ENCODE measurements around the gene CACNA2D3. TPM values are rescaled to one million over a fixed set of nuclear protein-coding genes. Genes with fewer than 3 reads are reported as not detected.

CACNA2D3 gene
- polyA plus RNA-seq, 2 of the 4 experiments (the other 2 are of a cell fraction) = 0.04 to 0.05 TPM

GRCh38 chr3:54746722-54747121 is 624.4 kb downstream of the CACNA2D3 start:
- TF ChIP-seq ZSCAN20 (CRISPR knock-in tag; IDR thresholded peaks at IDR 0.05) (no peak), HMGXB4 (CRISPR knock-in tag; IDR thresholded peaks at IDR 0.05; ENCODE audit: borderline replicate concordance) (no peak), HES2 (IDR thresholded peaks at IDR 0.05) (no peak), HEYL (CRISPR knock-in tag; IDR thresholded peaks at IDR 0.05) (no peak), HOXB5 (CRISPR knock-in tag; IDR thresholded peaks at IDR 0.05) (no peak), NR3C1 (IDR thresholded peaks at IDR 0.05) (no peak), REST (IDR thresholded peaks at IDR 0.05) (no peak), ELK1 (IDR thresholded peaks at IDR 0.05; ENCODE audit: low read depth, low read length) (no peak), ZC3H11A (IDR thresholded peaks at IDR 0.05) (no peak), PBX3 (IDR thresholded peaks at IDR 0.05) (no peak), RFX5 (IDR thresholded peaks at IDR 0.05) (no peak), CEBPB (IDR thresholded peaks at IDR 0.05) (no peak), KDM1A (IDR thresholded peaks at IDR 0.05; ENCODE audit: low read depth) (no peak), POLR2AphosphoS2 (conservative IDR thresholded peaks at IDR 0.05; ENCODE audit: low read length) (no peak), BHLHE40 (IDR thresholded peaks at IDR 0.05; ENCODE audit: low read depth, low read length) (no peak), MYC (IDR thresholded peaks at IDR 0.05; ENCODE audit: borderline replicate concordance, low read length) (no peak), KDM5A (IDR thresholded peaks at IDR 0.05) (no peak), HOXB13 (CRISPR knock-in tag; IDR thresholded peaks at IDR 0.05; ENCODE audit: low read depth) (no peak)
- POLR2A ChIA-PET = no interaction called here

GRCh38 chr3:54755756-54756155 is 633.4 kb downstream of the CACNA2D3 start:
- ChIA-PET CTCF (no interaction called here), POLR2A (no interaction called here)
- H3K27ac ChIP-seq = no peak overlapping the region
- H3K4me3 ChIP-seq = no peak overlapping the region
- H3K4me2 ChIP-seq = no peak overlapping the region
- ATAC-seq (no peak), DNase-seq (ENCODE audit: low read depth in 1 of 2, low spot score in 1 of 2) (no peak), FAIRE-seq (no peak)
- H3K9me3 ChIP-seq = no peaks in the 10 kb centered on the region
- no peaks in the 10 kb centered on the region for H3K4me1 ChIP-seq
- no peak for TF ChIP-seq POLR2A (IDR thresholded peaks at IDR 0.05; ENCODE audit: low read length)
- TF ChIP-seq POLR2AphosphoS2 (conservative IDR thresholded peaks at IDR 0.05; ENCODE audit: low read length) = no peak
- no peak for TF ChIP-seq HDAC2 (IDR thresholded peaks at IDR 0.05)
- TF ChIP-seq JUNB (IDR thresholded peaks at IDR 0.05) = no peak
- no peak for TF ChIP-seq EHMT2 (IDR thresholded peaks at IDR 0.05; ENCODE audit: low read depth)
- no peak for TF ChIP-seq FOSL2 (IDR thresholded peaks at IDR 0.05)
- TF ChIP-seq FOSL2 (CRISPR knock-in tag; IDR thresholded peaks at IDR 0.05) = no peak
- no peak for TF ChIP-seq RNF2 (IDR thresholded peaks at IDR 0.05; ENCODE audit: borderline replicate concordance, low read depth)
- no peak for TF ChIP-seq PBX3 (IDR thresholded peaks at IDR 0.05)
- no peak for TF ChIP-seq CTCF (IDR thresholded peaks at IDR 0.05)
- no peak for TF ChIP-seq NFE2L2 (conservative IDR thresholded peaks at IDR 0.05; ENCODE audit: low read length)
- TF ChIP-seq SREBF2 (IDR thresholded peaks at IDR 0.05) = no peak
- TF ChIP-seq FOXS1 (CRISPR knock-in tag; IDR thresholded peaks at IDR 0.05) = no peak
- TF ChIP-seq RARB (CRISPR knock-in tag; IDR thresholded peaks at IDR 0.05) = no peak

More at GRCh38 chr3:54746722-54747121, 624.4 kb downstream of the CACNA2D3 start:
- Histone ChIP-seq H3K9me3 (no peaks in the 10 kb centered on the region), H3K4me2 (no peak overlapping the region), H3K27ac (no peak overlapping the region), H3K4me3 (no peak overlapping the region), H3K4me1 (no peaks in the 10 kb centered on the region)
- 7% methylated on average over 1 of the region's 1 CpG for WGBS (ENCODE audit: missing lambda C conversion rate)
- FAIRE-seq (no peak), ATAC-seq (no peak), DNase-seq (ENCODE audit: low read depth in 1 of 2, low spot score in 1 of 2) (no peak)
- CTCF ChIA-PET = no interaction called here

Measured in A549 (cell line).